Stimulated activated CD4-positive, alpha-beta T cell treated with anti-CD3 and anti-CD28 coated beads, Interleukin-15, amount 100 ng/mL, for 1 hour (primary cell): ENCODE data around the gene WWOX.

Source experiments
- DNase-seq, 2 donors: peaks; one replicate each; pipeline ENCODE4 v3.0.0-alpha.2; 2020; ENCODE audit warnings: low read depth in 1 of 2, low spot score in 1 of 2

The WWOX gene

GRCh38 chr16:78331731-78332130, 232.3 kb downstream of the WWOX start:
- no peak for DNase-seq

GRCh38 chr16:78333808-78334207, 234.4 kb downstream of the WWOX start:
- DNase-seq: no peak

- DNase-seq: no peak
These were observed 241.1 kb downstream of the WWOX start for GRCh38 chr16:78340590-78340989.

GRCh38 chr16:78348068-78348467, 248.6 kb downstream of the WWOX start:
- no peak for DNase-seq

- no peak for DNase-seq
These were observed 249.4 kb downstream of the WWOX start for GRCh38 chr16:78348886-78349285.

- no peak for DNase-seq
These were observed 252.7 kb downstream of the WWOX start for GRCh38 chr16:78352184-78352583.

- no peak for DNase-seq
These were observed 254.3 kb downstream of the WWOX start for GRCh38 chr16:78353640-78354275.

- no peak for DNase-seq
These were observed 263.2 kb downstream of the WWOX start for GRCh38 chr16:78362524-78363135.

- DNase-seq: no peak
These were observed 264.5 kb downstream of the WWOX start for GRCh38 chr16:78363843-78364555.

- no peak for DNase-seq
These were observed 265.1 kb downstream of the WWOX start for GRCh38 chr16:78364556-78364880.

- DNase-seq: no peak
These were observed 265.9 kb downstream of the WWOX start for GRCh38 chr16:78365366-78365765.

GRCh38 chr16:78368121-78369102, 269.0 kb downstream of the WWOX start:
- DNase-seq: no peak

GRCh38 chr16:78372277-78372676, 272.8 kb downstream of the WWOX start:
- DNase-seq: no peak

- no peak for DNase-seq
These were observed 275.7 kb downstream of the WWOX start for GRCh38 chr16:78375055-78375679.

- DNase-seq: no peak
These were observed 277.0 kb downstream of the WWOX start for GRCh38 chr16:78376452-78376851.

GRCh38 chr16:78377312-78377711, 277.9 kb downstream of the WWOX start:
- no peak for DNase-seq

- no peak for DNase-seq
These were observed 281.6 kb downstream of the WWOX start for GRCh38 chr16:78381060-78381459.

GRCh38 chr16:78383118-78383517, 283.7 kb downstream of the WWOX start:
- no peak for DNase-seq

- DNase-seq: no peak
These were observed 285.8 kb downstream of the WWOX start for GRCh38 chr16:78385086-78385805.

GRCh38 chr16:78386557-78387324, 287.3 kb downstream of the WWOX start:
- no peak for DNase-seq
